ENCODE results near the gene RPS10.

Gene RPS10

DNA sequence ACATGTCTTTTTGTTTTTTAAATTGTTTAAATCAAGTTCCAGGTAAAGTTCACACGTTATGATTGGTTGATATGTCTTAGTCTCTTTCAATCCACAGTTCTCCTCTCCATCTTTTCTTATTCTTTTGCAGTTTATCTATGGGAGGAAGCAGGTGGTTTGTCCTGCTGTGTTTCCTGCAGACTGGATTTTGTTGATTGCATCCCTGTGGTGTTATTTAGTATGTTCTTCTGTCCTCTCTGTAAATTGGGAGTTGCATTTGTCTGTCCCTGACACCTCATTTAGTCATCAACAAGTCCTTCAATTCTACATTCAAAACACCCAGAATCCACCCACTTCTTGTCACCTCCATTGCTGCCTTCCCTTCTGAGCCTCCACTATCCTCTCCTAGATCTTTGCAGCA is 48.1 kb upstream of the RPS10 start:
- no peaks in the 10 kb centered on the region for H4K20me1 ChIP-seq (ENCODE audit: low read depth, low read length)
- H3K4me3 ChIP-seq (ENCODE audit: insufficient read depth, low read length, poor library complexity, severe bottlenecking), result no peak overlapping the region
- H3K36me3 ChIP-seq (ENCODE audit: low read length), result no peaks in the 10 kb centered on the region
- H3K79me2 ChIP-seq (ENCODE audit: insufficient read depth, low read length), result peaks cover 13% of the 10 kb centered on the region; the same call in 1 of the 2 replicates
- no peaks in the 10 kb centered on the region for H3K27me3 ChIP-seq (ENCODE audit: low read length)
- no peaks in the 10 kb centered on the region for H3K9me3 ChIP-seq (ENCODE audit: insufficient read depth, low read length)
- no peak for TF ChIP-seq EZH2phosphoT487 (conservative IDR thresholded peaks at IDR 0.05; ENCODE audit: low read length)
- TF ChIP-seq, protein P1, sequence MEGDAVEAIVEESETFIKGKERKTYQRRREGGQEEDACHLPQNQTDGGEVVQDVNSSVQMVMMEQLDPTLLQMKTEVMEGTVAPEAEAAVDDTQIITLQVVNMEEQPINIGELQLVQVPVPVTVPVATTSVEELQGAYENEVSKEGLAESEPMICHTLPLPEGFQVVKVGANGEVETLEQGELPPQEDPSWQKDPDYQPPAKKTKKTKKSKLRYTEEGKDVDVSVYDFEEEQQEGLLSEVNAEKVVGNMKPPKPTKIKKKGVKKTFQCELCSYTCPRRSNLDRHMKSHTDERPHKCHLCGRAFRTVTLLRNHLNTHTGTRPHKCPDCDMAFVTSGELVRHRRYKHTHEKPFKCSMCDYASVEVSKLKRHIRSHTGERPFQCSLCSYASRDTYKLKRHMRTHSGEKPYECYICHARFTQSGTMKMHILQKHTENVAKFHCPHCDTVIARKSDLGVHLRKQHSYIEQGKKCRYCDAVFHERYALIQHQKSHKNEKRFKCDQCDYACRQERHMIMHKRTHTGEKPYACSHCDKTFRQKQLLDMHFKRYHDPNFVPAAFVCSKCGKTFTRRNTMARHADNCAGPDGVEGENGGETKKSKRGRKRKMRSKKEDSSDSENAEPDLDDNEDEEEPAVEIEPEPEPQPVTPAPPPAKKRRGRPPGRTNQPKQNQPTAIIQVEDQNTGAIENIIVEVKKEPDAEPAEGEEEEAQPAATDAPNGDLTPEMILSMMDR (IDR thresholded peaks at IDR 0.05; ENCODE audit: insufficient read depth, low read length, poor library complexity, severe bottlenecking), result no peak
- 0 out of 2 replicates have a peak, but pooled peaks cover 3% of the 10 kb centered on the region for H3F3A ChIP-seq (ENCODE audit: insufficient read depth)
- no peak overlapping the region for H2AFZ ChIP-seq (ENCODE audit: low read depth, low read length, severe bottlenecking)
- H3K9ac ChIP-seq (ENCODE audit: low read length), result no peak overlapping the region
- H3K4me2 ChIP-seq (ENCODE audit: low read depth, low read length, poor library complexity, severe bottlenecking), result no peak overlapping the region
- H3K27ac ChIP-seq (ENCODE audit: low read depth, low read length), result no peak overlapping the region
- H3K9me2 ChIP-seq (replicated peaks; ENCODE audit: insufficient read depth, low read length), result no peaks in the 10 kb centered on the region

DNA sequence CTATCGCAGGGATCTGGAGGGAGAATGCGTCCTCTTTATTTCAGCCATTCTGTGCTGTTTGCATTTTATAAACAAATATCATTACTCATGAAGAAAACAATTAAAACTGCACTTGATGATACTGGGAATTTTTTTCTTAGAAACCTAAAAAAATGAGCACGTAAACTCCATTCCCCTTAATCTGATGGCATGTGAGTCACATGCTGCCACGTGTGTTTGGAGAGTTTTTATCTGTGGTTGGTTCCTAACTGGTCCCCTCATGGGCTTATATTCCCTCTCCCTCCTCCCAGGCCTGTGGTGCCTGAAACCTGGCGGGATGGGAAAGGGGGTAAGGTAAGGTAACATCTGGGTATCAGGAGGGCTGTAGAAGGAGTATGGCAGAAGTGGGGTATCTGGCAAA is 46.6 kb upstream of the RPS10 start:
- H3K36me3 ChIP-seq (ENCODE audit: low read length), result no peaks in the 10 kb centered on the region
- H2AFZ ChIP-seq (ENCODE audit: low read depth, low read length, severe bottlenecking), result no peak overlapping the region
- H3K9me3 ChIP-seq (ENCODE audit: insufficient read depth, low read length), result no peaks in the 10 kb centered on the region
- no peaks in the 10 kb centered on the region for H3K27me3 ChIP-seq (ENCODE audit: low read length)
- H3F3A ChIP-seq (ENCODE audit: insufficient read depth), result peaks cover 16% of the 10 kb centered on the region; the same call in 1 of the 2 replicates
- H3K4me2 ChIP-seq (ENCODE audit: low read depth, low read length, poor library complexity, severe bottlenecking), result no peak overlapping the region
- TF ChIP-seq, protein P1 (IDR thresholded peaks at IDR 0.05; ENCODE audit: insufficient read depth, low read length, poor library complexity, severe bottlenecking), result no peak
- TF ChIP-seq EZH2phosphoT487 (conservative IDR thresholded peaks at IDR 0.05; ENCODE audit: low read length), result no peak
- no peak overlapping the region for H3K4me3 ChIP-seq (ENCODE audit: insufficient read depth, low read length, poor library complexity, severe bottlenecking)
- H4K20me1 ChIP-seq (ENCODE audit: low read depth, low read length), result no peaks in the 10 kb centered on the region
- no peak overlapping the region for H3K27ac ChIP-seq (ENCODE audit: low read depth, low read length)
- H3K9ac ChIP-seq (ENCODE audit: low read length), result no peak overlapping the region
- H3K79me2 ChIP-seq (ENCODE audit: insufficient read depth, low read length), result peaks cover 17% of the 10 kb centered on the region; the same call in 1 of the 2 replicates
- no peaks in the 10 kb centered on the region for H3K9me2 ChIP-seq (replicated peaks; ENCODE audit: insufficient read depth, low read length)

DNA sequence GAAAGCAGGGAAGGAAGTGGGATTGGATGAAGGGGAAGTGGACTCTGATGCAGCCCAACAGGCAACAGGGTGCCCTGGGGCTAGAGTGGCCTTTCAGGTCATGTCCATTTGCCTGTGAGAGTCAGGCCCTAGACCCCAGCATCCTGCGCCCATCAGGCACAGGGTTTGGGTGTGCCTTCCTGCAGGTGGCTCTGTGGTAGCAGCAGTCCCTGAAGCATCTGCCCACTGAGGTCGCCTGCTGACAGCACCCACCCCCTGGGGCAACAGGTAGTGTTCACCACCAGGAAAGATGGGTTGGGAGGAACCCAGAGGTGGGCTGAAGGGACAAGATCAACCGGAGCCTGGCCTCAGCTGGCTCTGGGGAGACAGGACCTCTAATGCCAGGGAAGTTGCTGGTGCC is 43.6 kb upstream of the RPS10 start:
- H3K9ac ChIP-seq (ENCODE audit: low read length), result 0 out of 2 replicates have a peak overlapping the region, but pooled peaks have one; percentile 31
- H3K79me2 ChIP-seq (ENCODE audit: insufficient read depth, low read length), result peaks cover 17% of the 10 kb centered on the region; the same call in 1 of the 2 replicates
- H3K27me3 ChIP-seq (ENCODE audit: low read length), result no peaks in the 10 kb centered on the region
- peaks cover 26% of the 10 kb centered on the region for H3F3A ChIP-seq (ENCODE audit: insufficient read depth)
- H3K4me3 ChIP-seq (ENCODE audit: insufficient read depth, low read length, poor library complexity, severe bottlenecking), result no peak overlapping the region
- no peaks in the 10 kb centered on the region for H3K9me3 ChIP-seq (ENCODE audit: insufficient read depth, low read length)
- no peaks in the 10 kb centered on the region for H4K20me1 ChIP-seq (ENCODE audit: low read depth, low read length)
- no peaks in the 10 kb centered on the region for H3K9me2 ChIP-seq (replicated peaks; ENCODE audit: insufficient read depth, low read length)
- H3K36me3 ChIP-seq (ENCODE audit: low read length), result no peaks in the 10 kb centered on the region
- peak overlapping the region; percentile 53 for H3K4me2 ChIP-seq (ENCODE audit: low read depth, low read length, poor library complexity, severe bottlenecking)
- no peak overlapping the region for H2AFZ ChIP-seq (ENCODE audit: low read depth, low read length, severe bottlenecking)
- peak overlapping the region; percentile 74 for H3K27ac ChIP-seq (ENCODE audit: low read depth, low read length)
- TF ChIP-seq EZH2phosphoT487 (conservative IDR thresholded peaks at IDR 0.05; ENCODE audit: low read length), result no peak
- TF ChIP-seq, protein P1 (IDR thresholded peaks at IDR 0.05; ENCODE audit: insufficient read depth, low read length, poor library complexity, severe bottlenecking), result no peak

All from SU-DHL-6 (cell line).